Measurements from ENCODE around the gene JAK1.

The JAK1 gene

GRCh38 chr1:64886877-64887276 is 79.5 kb downstream of the JAK1 start:
- no peak for DNase-seq

- no peak for DNase-seq
Measured at GRCh38 chr1:64885648-64886047, 80.7 kb downstream of the JAK1 start.

GRCh38 chr1:64884261-64885040 is 81.9 kb downstream of the JAK1 start:
- no peak for DNase-seq

GRCh38 chr1:64882574-64883255 is 83.6 kb downstream of the JAK1 start:
- no peak for DNase-seq

GRCh38 chr1:64881281-64881680 is 85.1 kb downstream of the JAK1 start:
- no peak for DNase-seq

DNA sequence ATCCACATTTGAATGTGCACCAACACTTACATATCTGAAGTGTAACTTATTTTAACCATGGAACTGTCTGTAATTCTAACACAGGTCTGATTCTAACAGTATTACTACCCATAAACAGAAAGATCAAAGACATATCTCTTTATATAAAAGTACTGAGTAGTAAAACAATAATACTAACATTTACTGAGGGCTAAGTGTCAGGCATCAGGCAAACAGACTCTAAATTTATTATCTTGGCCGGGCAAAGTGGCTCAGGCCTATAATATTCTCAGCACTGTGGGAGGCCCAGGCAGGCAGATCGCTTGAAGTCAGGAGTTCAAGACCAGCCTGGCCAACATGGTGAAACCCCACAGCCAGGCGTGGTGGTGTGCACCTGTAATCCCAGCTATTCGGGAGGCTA is 85.9 kb downstream of the JAK1 start:
- DNase-seq = no peak

- no peak for DNase-seq
Measured at GRCh38 chr1:64878931-64879611, 87.3 kb downstream of the JAK1 start.

GRCh38 chr1:64878090-64878489 is 88.3 kb downstream of the JAK1 start:
- DNase-seq = no peak

GRCh38 chr1:64877598-64877997 is 88.8 kb downstream of the JAK1 start:
- no peak for DNase-seq

- DNase-seq = no peak
Measured at GRCh38 chr1:64877151-64877550, 89.2 kb downstream of the JAK1 start.

- DNase-seq = no peak
Measured at GRCh38 chr1:64875606-64876005, 90.7 kb downstream of the JAK1 start.

- DNase-seq = no peak
Measured at GRCh38 chr1:64875101-64875500, 91.2 kb downstream of the JAK1 start.

GRCh38 chr1:64874666-64875065 is 91.7 kb downstream of the JAK1 start:
- no peak for DNase-seq

GRCh38 chr1:64873576-64873975 is 92.8 kb downstream of the JAK1 start:
- no peak for DNase-seq

- no peak for DNase-seq
Measured at GRCh38 chr1:64872067-64872466, 94.3 kb downstream of the JAK1 start.

DNA sequence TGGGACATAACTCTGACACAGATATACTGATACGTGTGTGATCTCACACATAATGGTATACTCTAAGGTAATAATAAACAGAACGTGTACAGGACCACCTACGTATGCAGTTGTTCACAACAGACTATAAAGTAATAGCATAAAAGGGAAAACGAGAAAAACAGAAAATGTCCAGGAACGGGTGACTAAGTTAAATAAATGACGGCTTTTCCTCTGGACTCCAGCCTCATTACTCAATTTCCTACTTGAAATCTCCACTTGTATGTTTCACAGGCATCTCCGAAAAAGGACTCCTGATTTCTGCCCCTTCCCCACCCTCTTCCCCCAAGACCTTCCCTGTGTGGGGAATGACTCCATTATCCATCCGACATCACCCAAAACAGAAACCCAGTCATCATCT is 95.1 kb downstream of the JAK1 start:
- DNase-seq = no peak

GRCh38 chr1:64867266-64867665 is 99.1 kb downstream of the JAK1 start:
- no peak for DNase-seq

- no peak for DNase-seq
Measured at GRCh38 chr1:64866689-64867088, 99.7 kb downstream of the JAK1 start.

DNA sequence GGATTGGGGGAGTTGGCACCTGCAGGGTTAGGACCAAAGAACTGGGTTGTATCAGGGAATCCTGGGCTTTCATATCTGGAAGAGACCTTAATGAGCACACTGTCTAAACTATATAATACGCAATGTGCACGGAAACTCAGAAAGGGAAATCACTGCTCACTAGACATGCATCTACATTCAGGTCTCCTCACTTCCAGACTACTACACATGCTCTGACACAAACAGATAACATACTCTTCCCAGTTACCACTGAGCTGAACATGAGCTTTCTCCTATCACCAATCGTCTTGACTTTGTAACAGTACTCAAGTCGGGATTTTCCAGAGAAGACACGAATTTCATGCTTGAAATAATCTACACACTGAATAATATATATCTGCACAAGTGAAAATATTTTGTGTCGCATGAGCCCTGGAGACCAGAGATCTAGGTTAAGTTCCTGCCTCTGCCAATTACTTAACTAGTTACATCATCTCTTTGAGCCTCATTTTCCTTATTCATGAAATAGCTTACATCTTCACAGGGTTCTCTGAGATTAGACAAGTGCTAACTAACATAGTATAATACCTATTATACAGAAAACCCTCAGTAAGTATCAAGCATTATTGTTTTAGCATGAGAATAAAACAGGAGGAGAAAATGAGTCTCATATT is 101.1 kb downstream of the JAK1 start:
- no peak for DNase-seq

DNA sequence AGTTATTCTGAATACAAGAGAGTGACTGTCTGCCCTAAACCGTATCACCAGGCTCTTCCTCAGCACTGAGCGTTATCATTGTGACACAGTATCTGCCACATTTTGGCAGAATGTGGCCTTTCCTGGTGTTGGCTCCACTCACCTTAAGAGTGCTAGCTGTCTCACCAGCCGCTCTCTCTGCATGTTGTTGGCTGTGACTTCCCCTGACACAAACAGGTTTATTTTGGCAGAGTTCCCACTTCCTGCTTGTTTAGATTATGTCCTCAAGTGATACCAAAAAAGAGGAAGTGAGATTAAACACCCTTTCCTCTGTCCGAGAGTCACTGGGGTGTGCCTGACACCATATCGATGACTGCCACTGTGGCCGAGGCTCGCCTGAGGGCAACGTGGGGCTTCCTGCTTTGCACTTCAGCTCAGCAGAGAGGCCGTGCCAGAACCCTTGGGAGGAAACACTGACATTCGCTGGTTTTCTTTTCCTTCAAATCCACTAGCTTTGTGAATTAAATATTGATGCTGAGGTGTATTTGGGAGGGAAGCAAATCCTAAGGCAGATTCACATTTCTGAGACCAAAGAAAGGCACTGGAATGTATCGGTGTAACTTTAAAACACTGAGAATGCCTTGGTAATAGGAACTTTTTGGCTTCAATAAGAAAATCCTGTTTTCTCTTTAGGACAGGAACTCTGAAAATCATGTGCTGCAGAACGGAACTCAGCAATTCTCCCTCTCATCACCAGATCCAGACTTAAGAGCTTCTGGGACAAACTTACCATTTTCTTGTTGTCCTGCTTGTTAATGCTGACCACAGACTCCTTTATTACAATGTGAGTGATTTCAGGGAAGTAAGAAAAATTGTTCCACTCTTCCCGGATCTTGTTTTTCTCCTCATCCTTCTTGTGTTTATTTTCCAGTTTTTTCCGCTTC is 102.1 kb downstream of the JAK1 start:
- DNase-seq = peak; percentile 55

DNA sequence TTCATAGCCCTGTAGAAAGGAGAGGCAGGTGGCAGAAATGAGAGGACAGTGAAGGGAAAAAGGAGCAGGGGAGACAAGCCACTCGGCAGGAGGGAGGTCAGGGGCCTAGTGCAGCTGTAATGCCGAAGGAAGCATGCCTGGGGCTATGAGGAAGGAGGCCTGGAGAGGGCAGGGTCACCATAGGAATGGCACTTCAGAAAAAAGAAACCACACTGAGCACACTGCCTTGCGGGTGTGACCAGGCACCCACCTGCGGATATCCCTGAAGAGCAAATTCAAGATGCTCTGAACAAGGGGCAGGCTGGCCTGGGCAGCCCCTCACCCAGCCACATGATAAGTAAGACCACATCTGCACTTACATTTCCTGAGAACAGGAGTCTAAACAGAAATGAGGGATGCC is 104.7 kb downstream of the JAK1 start:
- no peak for DNase-seq

DNA sequence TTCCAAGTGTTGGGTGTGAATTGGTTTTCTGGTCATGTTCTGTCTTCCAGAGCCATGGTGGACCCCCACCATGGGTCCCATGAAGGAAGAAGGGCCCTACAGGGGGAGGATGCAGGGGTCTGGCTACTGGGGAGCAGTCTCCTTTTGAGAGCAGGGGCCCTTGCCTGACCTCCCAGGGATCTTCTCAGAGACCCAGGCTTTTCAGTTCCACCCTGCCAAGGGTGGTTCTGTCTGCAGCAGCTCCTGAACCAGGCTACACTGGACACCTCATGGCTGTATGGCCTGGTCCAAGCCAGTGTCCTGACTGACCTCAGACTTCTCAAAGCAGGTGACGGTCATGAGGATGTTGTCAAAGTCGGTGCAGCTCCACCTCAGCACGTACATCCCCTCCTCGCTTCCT is 109.0 kb downstream of the JAK1 start:
- no peak for DNase-seq
